ENCODE results near the gene LYSET.
"Not testable (repeated sequence)": the region's sequence is repeated elsewhere in the genome, so short reads cannot be mapped to it uniquely, and the experiment has no call there.

The LYSET gene

DNA sequence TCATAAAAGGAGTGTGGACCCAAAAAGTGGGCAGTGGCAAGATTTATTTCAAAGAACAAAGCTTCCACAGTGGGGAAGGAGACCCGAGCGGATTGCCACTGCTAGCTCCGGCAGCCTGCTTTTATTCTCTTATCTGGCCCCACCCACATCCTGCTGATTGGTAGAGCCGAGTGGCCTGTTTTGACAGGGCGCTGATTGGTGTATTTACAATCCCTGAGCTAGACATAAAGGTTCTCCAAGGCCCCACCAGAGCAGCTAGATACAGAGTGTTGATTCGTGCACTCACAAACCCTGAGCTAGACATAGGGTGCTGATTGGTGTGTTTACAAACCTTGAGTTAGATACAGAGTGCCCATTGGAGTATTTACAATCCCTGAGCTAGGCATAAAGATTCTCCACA lies 15.5 kb upstream of the LYSET start:
- not testable (repeated sequence) for DNase-seq

DNA sequence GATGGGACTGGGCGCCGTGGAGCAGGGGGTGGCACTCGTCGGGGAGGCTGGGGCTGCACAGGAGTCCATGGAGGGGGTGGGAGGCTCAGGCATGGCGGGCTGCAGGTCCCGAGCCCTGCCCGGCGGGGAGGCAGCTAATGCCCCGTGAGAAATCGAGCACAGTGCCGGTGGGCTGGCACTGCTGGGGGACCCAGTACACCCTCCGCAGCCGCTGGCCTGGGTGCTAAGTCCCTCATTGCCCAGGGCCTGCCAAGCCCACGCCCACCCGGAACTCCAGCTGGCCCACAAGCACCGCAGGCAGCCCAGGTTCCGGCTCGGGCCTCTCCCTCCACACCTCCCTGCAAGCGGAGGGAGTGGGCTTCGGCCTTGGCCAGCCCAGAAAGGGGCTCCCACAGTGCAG lies 15.0 kb upstream of the LYSET start:
- DNase-seq = not testable (repeated sequence)

DNA sequence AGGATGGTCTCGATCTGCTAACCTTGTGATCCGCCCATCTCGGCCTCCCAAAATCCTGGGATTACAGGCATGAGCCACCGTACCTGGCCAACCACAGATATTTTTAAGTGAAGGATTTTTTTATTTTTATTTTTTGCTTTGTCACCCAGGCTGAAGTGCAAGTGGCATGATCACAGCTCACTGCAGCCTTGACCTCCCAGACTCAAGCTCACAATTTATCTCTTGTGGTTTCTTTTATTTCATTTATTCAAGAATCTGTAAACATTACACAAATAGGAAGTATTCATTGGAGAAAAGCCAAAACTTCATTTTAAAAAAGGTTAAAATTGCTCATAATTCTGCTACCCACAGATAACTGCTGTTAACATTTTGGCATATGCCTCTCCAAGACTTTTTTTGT lies 13.7 kb upstream of the LYSET start:
- DNase-seq = no peak

DNA sequence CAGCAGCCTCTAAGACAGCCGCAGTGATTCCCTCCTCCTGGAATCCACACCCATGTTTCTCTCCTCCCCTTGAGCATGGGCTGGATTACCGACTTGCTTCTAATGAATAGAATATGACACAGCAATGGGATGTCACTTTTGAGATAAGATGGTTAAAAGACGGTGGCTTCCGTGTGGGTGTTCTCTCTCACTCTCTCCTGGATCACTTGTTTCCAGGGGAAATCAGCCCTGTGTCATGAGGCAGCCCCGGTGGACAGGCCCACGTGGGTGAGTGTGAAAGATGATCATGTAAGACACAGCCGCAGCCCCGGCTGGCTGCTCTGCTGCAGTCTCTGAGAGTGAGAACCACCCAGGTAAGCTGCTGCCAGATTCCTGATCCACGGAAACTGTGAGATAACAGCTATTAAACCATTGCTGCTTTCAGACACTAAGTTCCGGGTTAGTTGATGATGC lies 11.1 kb upstream of the LYSET start:
- DNase-seq = no peak

DNA sequence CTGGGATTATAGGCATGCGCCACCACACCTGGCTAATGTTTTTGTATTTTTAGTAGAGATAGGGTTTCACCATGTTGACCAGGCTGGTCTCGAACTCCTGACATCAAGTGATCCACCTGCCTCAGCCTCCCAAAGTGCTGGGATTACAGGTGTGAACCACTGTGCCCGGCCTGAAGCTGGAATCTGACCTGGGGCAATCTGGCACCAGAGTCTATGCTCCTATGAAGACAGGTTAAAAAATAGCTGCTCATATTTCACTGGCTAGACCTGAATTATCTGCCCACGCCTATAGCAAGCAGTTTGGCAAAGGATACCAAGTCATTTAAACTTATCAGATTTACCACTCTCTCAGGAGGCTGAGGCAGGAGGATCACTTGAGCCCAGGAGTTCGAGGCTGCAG lies 10.4 kb upstream of the LYSET start:
- not testable (repeated sequence) for DNase-seq

DNA sequence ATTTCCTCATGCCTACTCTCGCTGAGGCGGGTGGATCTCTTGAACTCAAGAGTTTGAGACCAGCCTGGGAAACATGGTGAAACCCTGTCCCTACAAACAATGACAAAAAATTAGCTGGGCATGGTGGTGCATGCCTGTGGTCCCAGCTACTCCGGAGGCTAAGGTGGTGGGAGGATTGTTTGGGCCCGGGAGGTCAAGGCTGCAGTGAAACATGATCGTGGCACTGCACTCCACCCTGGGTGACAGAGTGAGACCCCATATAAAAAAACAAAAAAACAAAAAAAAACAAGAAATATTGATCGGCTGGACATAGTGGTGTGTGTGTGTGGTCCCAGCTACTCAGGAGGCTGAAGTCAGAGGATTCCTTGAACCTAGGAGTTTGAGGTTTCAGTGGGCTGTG lies 9.6 kb upstream of the LYSET start:
- no peak for DNase-seq

- no peak for DNase-seq
Measured at GRCh38 chr14:93183596-93184317, 1.4 kb upstream of the LYSET start.

GRCh38 chr14:93185349-93185720 lies 218 bp downstream of the LYSET start:
- DNase-seq = no peak

DNA sequence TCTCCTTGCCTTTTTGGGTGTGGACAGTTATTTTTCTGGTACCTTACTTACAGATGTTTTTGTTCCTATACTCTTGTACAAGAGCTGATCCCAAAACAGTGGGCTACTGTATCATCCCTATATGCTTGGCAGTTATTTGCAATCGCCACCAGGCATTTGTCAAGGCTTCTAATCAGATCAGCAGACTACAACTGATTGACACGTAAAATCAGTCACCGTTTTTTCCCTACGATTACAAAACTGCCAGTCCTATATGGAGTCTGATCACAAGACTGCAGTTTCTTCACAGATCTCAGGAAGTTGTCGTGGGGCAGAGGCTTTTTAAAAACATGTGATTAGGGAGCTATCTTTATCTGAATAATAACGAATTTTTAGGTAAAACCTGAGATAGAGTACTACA lies 1.3 kb downstream of the LYSET start:
- DNase-seq = no peak

GRCh38 chr14:93186956-93187355 lies 1.8 kb downstream of the LYSET start:
- DNase-seq = no peak

DNA sequence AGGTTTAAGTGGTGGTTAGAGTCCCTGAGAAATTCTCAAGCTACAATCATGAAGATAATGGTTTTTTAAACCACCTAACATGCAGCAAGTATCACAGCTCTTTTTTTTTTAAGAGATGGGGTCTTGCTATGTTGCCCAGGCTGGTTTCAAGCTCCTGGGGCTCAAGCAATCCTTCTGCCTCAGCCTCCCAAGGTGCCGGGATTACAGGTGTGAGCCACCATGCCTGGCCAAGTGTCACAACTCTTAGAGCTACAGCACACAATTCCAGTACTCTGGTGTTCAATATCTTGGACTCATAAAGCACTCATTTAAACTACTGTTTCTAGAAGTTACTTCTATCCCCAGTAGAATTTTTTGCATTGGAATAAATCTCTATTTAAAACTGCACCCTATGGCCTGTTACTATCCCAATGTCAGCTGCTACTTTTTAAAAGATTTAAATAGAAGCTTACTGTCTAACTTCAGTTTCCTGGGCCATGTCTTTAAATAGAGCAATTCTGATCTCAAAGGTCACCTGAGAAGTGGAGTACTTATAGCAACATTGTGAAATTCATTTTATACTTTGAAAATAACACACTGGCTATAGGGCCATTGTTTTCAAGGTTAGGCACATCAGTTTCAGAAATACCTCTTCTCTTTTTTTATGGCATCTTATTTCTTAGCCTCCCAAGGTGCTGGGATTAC lies 10.3 kb downstream of the LYSET start:
- DNase-seq = no peak

- no peak for DNase-seq
Measured at GRCh38 chr14:93199031-93199430, 13.9 kb downstream of the LYSET start.

DNA sequence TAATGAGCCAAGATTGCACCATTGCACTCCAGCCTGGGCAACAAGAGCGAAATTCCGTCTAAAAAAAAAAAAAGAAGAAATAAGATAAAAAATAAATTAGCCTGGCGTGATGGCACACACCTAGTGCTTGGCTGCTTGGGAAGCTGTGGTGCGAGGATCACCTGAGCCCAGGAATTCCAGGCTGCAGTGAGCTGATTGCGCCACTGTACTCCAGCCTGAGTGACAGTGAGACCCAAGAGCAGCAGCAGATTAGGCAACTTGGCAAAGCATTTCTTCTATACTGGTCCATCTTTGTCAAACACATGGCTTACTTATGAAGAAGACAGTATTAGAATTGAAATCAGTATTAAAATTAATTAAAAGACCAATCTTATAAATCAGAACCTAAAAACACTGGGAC lies 15.4 kb downstream of the LYSET start:
- no peak for DNase-seq

- DNase-seq = no peak
Measured at GRCh38 chr14:93201155-93201704, 16.1 kb downstream of the LYSET start.

- DNase-seq = peak; percentile 81 to 84
Measured at GRCh38 chr14:93206793-93207467, 21.8 kb downstream of the LYSET start, which contains the start of the genes GON7 and UBR7. TSS of gene GON7 (minus strand) at chr14:93207065. CDS start at chr14:93207037, 28 bp downstream. TSS of gene UBR7 (plus strand) at chr14:93207256. CDS start at chr14:93207292, 36 bp downstream.

DNA sequence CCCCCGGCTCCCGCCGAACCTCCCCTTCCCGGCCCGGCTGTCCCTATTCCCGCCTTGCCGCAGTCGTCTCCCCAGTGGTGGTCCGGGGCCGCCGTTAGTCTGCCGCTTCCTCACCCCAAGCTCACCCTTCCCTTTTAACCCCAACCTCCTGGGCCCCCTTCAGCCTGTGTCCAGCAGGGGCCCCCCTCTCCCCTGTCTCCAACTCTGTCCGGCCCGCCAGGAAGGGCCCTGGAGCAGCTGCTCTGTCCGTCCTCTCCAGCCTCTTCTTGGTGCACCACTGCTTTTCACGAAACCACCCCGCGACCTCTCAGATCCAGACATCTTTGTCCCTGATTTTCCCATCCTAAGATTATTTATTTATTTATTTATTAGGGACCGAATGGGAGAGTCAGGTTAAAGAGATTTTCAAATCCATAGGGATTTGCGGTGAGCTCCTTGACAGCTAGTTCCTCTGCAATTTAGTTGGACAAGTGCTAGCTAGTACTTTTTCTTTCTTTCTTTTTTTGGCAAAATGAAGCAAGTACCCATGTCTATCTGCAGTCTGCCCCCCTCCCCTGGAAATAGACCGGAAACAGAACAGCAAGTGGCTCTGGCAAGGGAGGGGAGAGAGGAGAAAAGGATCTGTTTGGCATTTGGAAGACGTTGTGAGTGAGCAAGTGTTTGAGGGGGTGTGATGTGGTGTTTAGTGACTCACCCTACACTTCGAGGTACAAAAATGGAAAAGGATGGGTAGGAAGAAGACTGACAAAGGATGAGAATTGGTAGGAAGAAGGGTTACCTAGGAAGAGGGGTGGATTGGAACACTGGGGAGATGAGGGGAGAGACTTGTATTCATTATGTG lies 22.6 kb downstream of the LYSET start:
- DNase-seq = peak in 1 of 2 donors; percentile 24

DNA sequence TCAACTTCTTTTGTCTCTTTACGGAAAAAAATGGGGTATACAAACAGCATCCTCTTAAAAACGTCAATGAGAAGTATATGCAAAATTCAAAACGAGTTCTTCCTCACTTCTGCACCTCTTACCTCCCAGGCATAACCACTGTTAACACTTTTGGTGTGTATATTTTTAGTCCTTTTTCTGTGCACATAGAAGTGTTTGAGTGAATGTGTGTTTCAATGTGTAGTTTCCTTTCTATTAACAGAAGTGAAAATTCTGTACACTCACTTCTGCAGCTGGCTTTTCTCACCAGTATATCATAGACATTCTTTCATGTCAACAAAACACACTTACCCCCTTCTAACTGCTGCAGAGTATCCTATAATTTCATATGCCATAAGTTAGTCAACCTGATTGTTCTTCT lies 27.3 kb downstream of the LYSET start:
- DNase-seq = no peak

- no peak for DNase-seq
Measured at GRCh38 chr14:93214598-93214997, 29.5 kb downstream of the LYSET start.

GRCh38 chr14:93219103-93219726 lies 34.1 kb downstream of the LYSET start:
- DNase-seq = peak; percentile 50 to 53

GRCh38 chr14:93220509-93220908 lies 35.4 kb downstream of the LYSET start:
- no peak for DNase-seq

GRCh38 chr14:93223565-93223964 lies 38.4 kb downstream of the LYSET start:
- no peak for DNase-seq

DNA sequence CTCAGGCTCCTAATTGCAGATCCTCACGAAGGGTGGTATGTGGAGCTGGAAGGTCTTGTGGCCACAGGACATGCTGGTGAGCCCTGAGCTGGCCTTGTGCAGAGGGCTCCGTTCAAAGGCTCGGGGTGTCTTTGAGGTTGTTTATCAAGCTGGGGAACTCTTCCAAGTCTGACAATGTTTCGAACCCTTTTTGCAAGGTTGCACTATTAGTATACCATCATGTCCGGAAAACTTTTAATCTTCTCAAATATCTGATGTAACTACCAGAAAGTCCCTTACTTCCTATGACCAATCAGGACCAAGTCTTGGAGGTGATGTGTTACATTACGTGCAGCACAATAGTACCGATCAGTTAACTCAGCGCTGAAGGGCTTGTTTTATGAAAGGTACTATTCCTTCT lies 43.4 kb downstream of the LYSET start:
- DNase-seq = no peak

All from activated CD4-positive, alpha-beta T cell treated with anti-CD3 and anti-CD28 coated beads for 4 hours (primary cell).